ENCODE measurements around the gene MRPS25.
A peak's percentile ranks its signal among the peaks of the same experiment; 100 is the strongest.

Gene MRPS25

DNA sequence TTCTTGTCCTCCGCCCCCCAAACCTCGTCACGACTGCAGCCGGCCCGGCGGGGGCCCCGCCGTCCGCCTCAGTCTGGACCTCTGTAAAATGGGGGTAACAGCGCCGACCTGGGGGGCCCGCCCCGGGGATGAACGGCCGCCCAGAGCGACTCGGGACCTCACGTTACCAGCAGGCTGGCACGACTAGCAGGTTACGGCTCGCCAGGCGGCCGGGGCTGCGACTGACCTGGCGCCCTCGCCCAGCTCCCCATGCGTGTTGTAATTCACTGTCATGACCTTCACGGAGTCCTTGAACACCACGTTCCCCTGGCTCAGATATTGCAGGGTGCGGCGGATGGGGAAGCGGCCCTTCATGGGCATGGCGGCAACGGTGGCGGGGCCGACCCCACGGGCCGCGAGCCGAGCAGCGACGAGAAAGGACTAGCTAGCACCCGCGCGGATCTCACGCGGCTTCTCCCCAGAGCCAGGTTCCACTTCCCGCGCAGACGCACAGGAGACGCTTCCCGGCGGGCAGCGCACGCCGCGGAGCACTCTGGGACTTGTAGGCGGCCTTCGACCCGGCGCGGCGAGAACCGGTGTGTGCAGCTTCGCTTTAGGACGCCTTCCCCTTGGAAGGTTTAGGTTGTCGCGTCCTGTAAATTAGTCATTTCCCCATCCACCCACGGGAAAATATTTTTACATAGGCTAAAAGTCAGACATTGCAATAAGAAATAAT lies at the start of gene MRPS25:
TSS of gene MRPS25 (minus strand) at position 481 of the 715 bp plus-strand sequence. CDS start at position 360, 121 bp downstream.
- peak; percentile 60 for DNase-seq

DNA sequence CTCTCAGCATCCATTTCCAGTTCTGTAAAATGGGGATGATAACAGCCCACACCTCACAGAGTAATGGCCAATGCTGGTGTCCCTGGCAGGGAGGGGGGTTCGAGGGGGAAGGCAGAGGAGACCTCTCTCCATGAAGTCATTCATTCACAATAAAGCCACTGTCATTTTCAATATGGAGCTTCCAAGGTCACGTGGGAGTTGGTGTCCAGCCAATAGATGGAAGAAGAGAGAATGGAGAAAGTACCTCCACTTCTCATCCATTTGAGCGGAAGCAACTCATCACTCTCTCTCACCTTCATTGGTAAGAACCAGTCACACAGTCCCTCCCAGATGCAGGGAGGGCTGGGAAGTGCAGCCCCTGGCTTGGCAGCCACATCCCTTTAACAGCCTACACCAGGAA lies 48.8 kb upstream of the MRPS25 start:
- no peak for DNase-seq

DNA sequence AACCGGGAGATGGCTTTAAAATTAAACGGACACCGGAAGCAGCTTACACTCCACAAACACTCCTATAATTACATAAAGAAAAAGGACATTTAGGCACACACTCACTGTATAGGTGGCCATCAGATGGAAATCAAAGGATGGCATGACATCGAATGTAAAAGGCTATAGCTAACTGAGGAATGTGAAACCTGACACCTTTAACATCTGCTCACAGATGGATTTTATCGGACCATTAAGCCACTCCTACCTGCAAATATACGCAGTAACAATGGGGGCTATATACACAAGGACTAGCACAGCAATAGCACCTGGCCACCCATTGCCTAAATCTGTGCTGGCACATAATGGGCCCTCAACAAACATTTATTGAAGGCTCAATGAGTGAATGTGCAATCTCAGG lies 48.4 kb upstream of the MRPS25 start:
- DNase-seq, result peak; percentile 70

DNA sequence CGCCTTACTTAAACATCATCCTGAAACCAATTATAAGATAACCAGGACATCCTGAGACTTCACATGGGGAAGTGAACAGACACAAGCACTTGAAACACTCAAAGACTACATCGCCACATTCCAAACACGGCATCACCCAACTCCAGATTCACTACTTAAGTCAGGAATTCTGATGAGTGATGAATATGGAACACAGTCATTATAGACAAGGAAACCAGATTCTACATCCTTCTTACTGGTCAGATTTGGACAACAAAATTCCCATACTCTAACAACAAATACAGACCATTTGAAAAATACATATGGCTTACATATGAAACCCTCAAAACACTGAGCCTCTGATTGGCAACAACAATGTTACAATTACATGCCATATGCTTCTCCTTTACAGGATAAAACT lies 46.9 kb upstream of the MRPS25 start:
- DNase-seq, result no peak

DNA sequence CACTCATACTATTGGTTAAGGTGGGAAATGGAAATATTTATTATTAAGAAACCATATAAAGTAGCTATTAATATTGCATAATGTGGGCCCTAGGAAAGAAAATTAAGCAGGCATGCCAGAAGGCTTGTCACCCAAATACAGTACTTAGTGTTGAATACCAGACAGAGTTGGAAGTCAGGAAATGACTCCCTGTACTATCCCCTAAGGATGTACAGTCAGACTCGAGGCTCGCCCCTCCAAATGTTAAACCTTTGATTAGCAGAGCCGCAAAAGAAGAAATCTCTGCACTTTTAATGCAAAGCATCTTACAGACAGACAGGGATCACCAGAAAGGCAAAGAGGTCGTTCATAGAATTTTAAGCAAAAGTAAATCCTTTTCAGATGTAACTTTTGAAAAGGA lies 45.1 kb upstream of the MRPS25 start:
- no peak for DNase-seq

DNA sequence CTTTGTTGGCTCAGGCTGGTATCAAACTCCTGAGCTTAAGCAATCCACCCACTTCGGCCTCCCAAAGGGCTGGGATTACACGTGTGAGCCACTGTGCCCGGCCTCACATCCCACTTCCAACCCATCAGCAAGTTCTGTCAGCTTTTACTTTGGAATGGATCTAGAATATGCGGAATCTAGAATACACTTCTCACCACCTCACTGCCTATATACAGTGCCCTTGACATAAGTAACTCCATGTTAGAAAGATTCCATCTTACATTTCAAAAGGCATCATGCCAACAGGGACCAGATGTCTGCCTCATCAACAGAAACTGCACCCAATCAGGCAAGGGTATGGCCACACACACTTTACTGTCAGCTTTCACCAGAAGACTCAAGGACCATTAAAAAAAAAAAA lies 43.8 kb upstream of the MRPS25 start:
- DNase-seq, result no peak

DNA sequence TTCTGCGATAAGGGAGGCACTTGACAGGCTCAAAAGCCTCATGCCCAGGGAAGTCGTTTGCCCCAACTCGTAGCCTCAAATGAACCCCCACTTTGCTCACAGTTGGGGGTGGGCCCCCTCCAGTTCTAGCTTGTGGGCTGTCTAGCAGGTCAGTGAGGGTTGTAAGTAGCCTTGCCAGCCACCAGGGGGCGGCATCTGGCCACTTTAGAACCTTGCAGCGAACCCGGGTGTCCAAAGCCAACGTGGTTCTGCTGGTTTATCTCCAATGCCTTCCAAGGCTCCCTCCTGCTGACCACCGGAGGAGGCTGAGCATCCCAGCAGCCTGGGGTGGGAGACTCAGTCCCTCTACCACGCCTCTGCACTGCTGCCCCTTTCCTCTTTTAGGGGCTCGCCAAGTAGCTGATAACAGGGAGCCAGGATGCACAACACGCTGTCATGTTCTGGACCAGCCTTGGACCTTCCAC lies 43.0 kb upstream of the MRPS25 start:
- peak; percentile 11 for DNase-seq

DNA sequence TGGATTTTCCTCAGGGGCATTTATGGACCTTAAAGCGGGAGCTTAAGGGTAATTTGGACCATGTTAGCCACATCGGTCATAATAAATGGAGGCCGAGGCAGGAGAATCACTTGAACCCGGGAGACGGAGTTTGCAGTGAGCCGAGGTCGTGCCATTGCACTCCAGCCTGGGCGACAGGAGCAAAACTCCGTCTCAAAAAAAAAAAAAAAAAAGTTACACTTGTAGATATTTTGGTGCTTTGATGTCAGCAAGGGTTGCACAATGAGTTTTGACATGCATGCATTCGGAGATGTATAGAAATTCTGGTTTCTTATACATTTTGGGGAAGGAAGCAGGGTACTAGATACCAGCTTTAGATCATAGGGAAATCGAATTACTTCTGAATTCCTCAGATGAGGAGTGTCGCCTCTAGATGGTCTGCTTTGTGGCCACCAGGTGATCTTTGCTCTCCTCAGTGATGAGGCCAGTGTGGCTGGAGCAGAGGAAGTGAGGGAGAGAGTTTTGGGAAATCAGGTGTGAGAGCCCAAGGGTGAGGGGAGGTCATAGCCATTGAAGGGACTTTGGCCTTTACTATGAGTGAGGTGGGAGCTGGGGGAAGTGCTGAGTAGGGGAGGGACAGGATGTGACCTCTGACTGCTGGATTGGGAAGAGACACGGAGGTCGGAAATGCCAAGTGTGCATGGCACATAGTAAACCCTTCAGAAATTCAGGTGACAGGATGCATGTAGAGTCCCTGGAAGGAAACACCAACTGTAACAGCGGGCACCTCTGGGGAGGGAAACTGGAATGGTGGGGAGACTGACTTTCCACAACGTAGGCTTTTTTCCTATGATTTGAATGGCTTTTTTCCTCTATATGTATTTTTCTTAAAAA lies 42.2 kb upstream of the MRPS25 start:
- no peak for DNase-seq

DNA sequence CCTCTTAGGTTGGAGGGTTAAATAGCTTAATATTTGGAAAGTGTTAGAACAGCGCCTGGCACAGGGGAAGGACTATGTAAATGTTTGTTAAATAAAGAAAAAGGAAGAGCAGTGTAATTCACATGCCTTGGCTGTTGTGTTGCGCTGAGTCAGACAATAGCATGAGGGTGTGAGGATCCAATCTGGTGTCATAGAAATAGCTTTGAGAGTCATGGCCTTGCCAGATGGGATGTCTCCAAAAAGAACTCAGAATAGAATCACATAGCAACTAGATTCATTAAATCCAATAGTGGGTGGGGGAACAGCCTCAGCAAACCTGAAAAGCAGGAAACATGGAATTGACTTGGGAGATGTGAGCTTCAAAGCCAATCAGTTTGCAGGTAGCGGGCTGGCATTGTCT lies 37.7 kb upstream of the MRPS25 start:
- no peak for DNase-seq

DNA sequence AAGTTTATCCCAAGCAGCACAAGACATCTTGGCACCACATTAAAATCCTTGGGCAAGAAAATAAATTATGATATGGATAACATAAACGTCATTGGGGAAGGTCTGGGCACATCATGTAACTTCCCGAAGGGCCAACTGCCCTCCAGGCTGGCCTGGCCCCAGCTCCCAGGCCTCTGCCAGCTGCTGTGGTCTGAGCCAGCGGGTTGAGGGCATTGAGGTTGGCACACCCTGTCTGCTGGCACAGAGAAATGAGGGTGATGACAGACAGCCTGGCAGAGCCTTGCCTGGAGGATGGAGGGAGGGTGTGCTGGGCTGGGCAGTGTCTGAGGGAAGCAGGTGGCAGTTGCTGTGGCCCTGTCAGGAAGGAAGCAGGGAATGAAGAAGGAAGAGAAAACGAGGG lies 37.1 kb upstream of the MRPS25 start:
- DNase-seq, result no peak

DNA sequence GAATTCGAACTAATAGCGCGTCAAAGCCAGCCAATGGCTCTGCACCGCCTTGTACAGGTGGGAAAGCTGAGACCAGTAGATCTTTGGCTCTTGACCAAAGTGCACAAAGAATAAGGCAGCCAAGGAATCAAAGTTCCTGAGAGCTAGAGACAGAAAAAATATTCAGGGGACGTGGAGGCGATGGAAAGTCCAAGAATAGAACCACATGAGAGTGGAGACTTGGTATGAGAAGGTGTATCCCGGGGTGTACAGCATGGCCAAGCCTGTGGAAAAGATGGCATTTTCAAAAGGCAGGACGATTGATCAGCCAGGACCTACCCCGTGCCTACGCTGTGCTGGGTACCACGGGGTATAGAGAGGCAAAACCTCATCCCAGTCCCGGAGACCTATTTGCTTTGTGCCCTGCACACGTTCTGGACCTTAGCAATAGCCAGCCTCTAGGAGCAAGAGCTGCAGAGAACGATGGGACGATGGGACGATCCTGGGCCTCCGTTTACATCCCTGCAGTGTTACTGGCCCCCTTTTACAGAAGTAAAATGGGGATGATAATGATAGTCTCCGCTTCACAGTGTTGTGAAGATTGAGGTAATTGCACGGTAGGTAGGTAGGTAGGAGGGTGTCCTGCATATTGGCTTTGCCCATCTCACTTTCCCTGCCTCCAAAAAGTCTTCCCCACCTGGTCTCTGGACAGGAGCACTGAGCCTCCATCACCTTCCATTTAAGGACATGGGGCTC lies 34.4 kb upstream of the MRPS25 start:
- peak; percentile 49 for DNase-seq

DNA sequence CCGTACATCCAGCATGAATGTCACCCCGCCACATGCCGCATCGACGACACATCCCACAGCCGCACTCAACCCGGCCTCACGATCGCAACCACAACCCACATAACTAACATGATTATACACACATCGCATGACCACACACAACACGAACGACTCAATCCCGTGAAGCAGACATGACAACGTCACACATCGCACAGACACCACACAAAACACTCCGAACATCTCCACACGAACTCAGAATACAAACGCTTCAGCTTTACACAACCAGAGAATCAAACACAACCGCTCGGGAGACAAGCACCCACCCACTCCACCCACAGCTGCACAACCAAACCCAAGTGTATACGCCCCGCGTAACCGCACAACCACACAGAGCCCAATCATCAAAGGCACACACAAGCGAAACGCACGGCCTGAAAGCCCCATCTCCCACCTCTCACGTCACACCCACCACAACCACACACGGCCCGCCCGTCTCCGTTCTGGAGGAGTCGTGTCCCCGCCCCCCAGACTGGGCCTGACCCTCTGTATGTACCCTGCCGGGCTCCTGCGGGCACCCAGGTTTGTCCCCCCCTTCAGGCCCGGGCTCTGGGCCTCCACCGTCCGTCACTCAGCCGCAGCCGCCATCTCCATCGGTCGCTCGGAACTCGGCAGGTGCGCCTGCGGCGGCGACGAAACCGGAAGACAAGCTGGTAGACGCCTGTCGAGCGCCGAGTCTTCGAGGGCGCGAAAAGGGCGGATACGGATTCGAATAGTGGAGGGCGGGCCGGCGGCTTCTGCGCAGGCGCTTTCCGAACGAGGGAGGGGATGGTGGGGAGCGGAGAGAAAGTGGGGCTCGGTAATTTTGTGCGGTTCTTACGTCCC lies 33.6 kb upstream of the MRPS25 start, which contains the start of gene RBSN:
TSS of gene RBSN (minus strand) at position 646 of the 861 bp plus-strand sequence. CDS start 3,028 bp downstream, outside the sequence.
- peak; percentile 66 for DNase-seq

DNA sequence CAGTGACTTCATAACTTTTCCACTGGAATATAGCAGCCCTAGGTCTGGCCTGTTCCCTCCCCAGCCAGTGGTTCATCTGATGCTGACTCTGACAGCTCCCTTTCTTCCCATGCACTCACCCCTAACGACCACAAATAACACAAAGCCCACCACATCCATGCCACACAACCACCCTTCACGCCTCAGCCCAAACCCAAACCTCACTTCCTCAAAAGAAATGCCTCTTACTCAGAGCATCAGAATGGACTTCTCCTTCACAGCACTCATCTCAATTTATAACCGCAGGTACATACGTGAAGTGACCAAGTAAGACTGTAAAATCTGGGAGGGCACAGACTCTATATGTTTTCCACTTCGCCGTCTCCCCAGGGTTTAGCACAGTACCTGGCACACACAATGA lies 32.8 kb upstream of the MRPS25 start:
- DNase-seq, result no peak

DNA sequence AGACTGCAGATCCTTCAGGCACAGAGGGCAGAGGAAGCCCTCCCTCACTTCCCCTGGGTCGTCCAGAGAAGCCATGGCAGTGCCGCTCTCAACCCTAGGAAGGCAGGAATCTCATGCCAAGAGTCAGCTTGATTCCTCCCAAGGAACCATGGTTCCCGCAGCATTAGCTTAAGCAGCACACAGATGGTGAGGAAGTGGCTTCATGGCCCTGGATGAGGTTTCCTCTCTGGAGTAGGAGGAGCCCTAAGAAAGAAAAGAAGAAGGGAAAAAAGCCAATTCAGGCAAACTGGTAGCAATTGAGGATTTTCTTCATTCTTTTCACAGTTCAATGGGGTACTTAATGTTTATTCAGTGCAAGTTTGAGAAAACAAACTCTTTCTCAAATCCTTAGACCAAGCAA lies 30.9 kb upstream of the MRPS25 start:
- DNase-seq, result no peak

DNA sequence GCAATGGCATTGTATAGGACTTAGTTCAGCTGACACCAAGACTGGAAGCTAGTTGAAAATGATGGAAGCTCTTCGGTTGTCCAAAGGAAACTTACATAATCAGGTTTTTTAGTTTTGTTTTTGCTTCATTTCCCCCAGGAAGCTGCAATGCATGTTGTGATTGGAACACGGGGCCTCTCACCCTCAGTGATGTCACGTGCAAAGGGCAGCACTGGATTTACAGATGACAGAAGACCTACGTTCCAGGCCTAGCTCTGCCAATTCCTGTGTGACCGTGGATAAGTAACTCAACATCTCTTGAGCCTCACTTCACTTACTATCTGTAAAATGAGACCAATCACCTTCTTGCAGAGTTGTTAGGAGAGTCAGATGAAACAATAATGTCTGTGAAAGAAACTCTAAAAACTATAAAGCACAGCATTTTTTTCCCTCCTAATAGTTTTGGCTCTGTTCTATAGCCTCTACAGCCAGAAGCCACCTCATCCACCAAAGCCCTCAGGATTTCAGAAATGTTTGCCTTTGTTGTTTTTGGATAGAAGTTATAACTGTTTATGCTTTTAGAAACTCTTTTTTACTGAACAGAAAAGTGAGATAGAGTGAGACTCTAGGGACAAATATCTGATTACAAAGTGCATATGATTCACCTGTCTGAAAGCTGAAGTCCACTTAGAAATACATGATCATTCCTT lies 29.2 kb upstream of the MRPS25 start:
- no peak for DNase-seq

DNA sequence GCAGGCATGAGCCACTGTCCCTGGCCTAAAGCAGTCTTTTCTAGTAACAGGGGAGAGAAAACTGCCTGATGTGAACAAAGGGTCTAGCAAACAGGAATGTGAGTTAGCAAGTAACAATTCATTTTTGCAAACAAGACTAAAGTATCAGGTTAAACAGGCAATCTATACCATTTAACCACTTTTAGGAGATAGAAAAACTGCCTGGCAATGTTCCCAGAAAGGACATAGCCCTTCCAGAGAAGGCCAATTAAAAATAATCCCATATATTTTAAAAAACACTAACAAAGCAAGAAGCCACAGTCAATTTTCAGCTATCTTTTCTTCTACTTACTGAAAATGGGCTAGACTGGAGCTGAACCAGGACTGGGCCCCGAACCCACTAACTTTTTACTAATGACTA lies 27.6 kb upstream of the MRPS25 start:
- no peak for DNase-seq

DNA sequence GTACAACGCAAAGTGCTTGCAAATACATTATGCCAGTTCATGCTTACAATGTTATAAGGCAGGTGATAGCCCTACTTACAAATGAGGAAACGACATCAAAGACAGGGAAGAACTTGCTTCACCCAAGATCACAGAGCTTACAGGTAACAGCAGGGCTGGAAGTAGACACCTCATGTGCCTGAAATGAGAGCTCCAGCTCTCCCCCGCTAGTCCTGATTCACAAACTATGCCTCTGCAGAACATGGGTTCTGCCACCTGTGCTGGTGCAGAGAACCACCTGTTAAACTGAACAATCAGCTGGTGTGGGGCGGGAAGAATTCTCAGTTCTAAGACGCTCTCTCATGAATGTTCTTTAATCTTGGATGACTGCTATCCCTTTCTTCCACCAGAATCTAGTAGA lies 26.5 kb upstream of the MRPS25 start:
- no peak for DNase-seq

DNA sequence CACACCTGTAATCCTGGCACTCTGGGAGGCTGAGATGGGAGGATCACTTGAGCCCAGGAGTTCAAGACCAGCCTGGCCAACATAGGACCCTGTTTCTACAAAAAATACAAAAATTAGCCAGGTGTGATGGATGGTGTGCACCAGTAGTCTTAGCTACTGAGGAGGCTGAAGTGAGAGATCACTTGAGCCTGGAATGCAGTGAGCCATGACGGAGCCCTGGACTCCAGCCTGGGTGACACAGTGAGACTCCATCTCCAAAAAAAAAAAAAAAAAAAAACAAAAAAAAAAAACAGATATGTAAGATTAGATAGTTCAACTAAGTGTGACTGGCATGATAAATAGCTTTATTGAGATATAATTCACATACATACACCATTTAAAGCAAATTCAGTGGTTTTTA lies 24.1 kb upstream of the MRPS25 start:
- no peak for DNase-seq

DNA sequence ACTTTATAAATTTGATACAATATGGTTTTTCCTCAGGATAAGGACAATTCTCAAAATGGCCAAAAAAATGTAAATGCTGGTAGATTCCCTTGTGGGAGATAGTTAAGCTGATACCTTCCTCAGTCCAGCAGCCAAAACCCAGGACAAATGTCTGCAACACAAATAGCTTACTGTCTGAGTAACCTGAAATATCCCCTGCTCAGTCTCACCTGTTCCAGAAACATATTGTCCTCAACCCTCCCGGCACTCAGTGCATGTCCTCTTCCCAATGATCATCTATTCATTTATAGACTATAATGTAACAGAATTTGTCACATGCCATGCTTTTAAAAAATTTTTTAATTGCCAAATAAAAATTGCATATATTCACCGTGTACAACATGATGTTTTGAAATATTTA lies 21.6 kb upstream of the MRPS25 start:
- no peak for DNase-seq

DNA sequence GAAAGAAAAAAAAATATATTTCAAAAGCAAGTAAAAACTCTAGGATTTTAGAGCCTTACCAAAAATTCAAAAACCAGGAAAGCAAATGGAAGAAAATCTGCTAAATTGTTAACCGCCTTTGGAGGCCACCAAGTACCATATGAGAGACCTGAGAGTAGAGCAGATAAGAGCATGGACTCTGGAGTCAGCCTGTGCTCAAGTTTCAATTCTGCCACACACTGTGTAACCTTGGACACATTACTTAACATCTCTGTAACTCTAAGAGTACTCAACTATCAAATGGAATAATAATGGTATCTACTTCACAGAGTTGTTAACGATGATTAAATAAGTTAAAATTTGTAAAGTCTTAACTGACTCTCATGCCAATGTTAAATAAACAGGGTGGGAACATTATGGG lies 21.1 kb upstream of the MRPS25 start:
- DNase-seq, result no peak

DNA sequence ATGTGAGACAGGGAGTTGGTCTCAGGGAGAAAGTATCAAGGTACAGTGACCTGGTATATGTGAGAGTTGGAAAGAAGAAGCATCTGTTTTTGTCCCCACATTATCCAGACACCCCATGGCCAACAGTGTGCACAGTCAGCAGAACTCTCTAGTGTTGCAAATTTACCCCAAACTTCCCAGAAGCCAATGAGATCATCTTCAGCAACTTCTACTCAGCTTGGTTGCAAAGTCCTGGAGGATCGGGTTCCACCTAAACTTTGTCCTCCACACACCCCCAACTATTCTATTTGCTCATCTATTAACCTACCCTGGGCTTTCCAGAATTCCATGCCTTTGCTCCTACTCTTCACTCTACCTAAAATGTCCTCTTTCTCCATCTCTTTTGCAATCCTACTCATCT lies 18.1 kb upstream of the MRPS25 start:
- DNase-seq, result no peak

Measured in NCI-H748 treated with DMSO at 0.1 percent for 48 hours (cell line).